Fibroblast of gingiva (primary cell): ENCODE measurements around the gene NFKBIL1.

Source experiments
- DNase-seq: peaks from one replicate; pipeline ENCODE4 v3.0.0-alpha.2; 2011; ENCODE audit warnings: low read depth

NFKBIL1 gene

GRCh38 chr6:31559958-31560696 is 12.7 kb downstream of the NFKBIL1 start:
- peak; percentile 19 for DNase-seq

- no peak for DNase-seq
Measured at GRCh38 chr6:31560697-31561058, 13.3 kb downstream of the NFKBIL1 start.

GRCh38 chr6:31567531-31568370 is 20.3 kb downstream of the NFKBIL1 start:
- DNase-seq = no peak

GRCh38 chr6:31568537-31568961 is 21.1 kb downstream of the NFKBIL1 start:
- DNase-seq = no peak

GRCh38 chr6:31569861-31570536 is 22.6 kb downstream of the NFKBIL1 start:
- DNase-seq = no peak

GRCh38 chr6:31572041-31572911 is 24.9 kb downstream of the NFKBIL1 start, which contains the start of gene LTA:
Gene LTA (plus strand): TSS chr6:31572289. CDS start chr6:31572743, 454 bp downstream.
- no peak for DNase-seq

- DNase-seq = no peak
Measured at GRCh38 chr6:31573239-31574105, 26.1 kb downstream of the NFKBIL1 start.

GRCh38 chr6:31574106-31575061 is 27.0 kb downstream of the NFKBIL1 start:
- DNase-seq = no peak

- no peak for DNase-seq
Measured at GRCh38 chr6:31575335-31575901, 28.0 kb downstream of the NFKBIL1 start, which contains the start of gene TNF. Gene TNF (plus strand): TSS chr6:31575565. CDS start chr6:31575742, 177 bp downstream.

- DNase-seq = no peak
Measured at GRCh38 chr6:31575952-31576685, 28.7 kb downstream of the NFKBIL1 start.

GRCh38 chr6:31576897-31577578 is 29.6 kb downstream of the NFKBIL1 start:
- DNase-seq = no peak

- no peak for DNase-seq
Measured at GRCh38 chr6:31577579-31577966, 30.2 kb downstream of the NFKBIL1 start.

GRCh38 chr6:31578184-31579118 is 31.0 kb downstream of the NFKBIL1 start:
- DNase-seq = no peak

GRCh38 chr6:31579119-31579505 is 31.7 kb downstream of the NFKBIL1 start:
- DNase-seq = no peak

- DNase-seq = no peak
Measured at GRCh38 chr6:31579546-31580437, 32.4 kb downstream of the NFKBIL1 start.

GRCh38 chr6:31580438-31580740 is 33.0 kb downstream of the NFKBIL1 start:
- no peak for DNase-seq
